Measurements from ENCODE around the gene FTCD. TPM values are rescaled to one million over a fixed set of nuclear protein-coding genes. Genes with fewer than 3 reads are reported as not detected.

The FTCD gene
- total RNA-seq, 1 experiment from 2014 or later = 6.7 TPM

- no peak overlapping the region for H3K27ac Mint-ChIP-seq
- H3K4me2 ChIP-seq (ENCODE audit: insufficient read depth, insufficient read length, low read length) = no peak overlapping the region
- no peak overlapping the region; a peak in 1 of 5 replicates for H3K4me3 Mint-ChIP-seq
- H3K27me3 Mint-ChIP-seq (ENCODE audit: low read depth) = no peaks in the 10 kb centered on the region
- no peaks in the 10 kb centered on the region for H3K27me3 ChIP-seq (ENCODE audit: insufficient read depth, low read length)
- H3K4me1 Mint-ChIP-seq = peaks cover 0 to 4% of the 10 kb centered on the region in 2 experiments; a peak in 2 of 4 replicates
- no peak overlapping the region for H2BK20ac ChIP-seq (ENCODE audit: low read depth, low read length, poor library complexity, severe bottlenecking)
- no peaks in the 10 kb centered on the region for H3K79me2 ChIP-seq (ENCODE audit: insufficient read depth, low read length)
- no peak overlapping the region for H2AK5ac ChIP-seq (ENCODE audit: insufficient read length, low read length)
- H4K5ac ChIP-seq (ENCODE audit: insufficient read length, low read depth, low read length) = no peak overlapping the region
- DNase-seq = no peak
- no peaks in the 10 kb centered on the region for H3K23me2 ChIP-seq (ENCODE audit: insufficient read length, low read depth, low read length, poor library complexity, severe bottlenecking)
- no peak overlapping the region for H2BK5ac ChIP-seq (ENCODE audit: insufficient read length, low read length)
- peaks cover 27 to 48% (median 34%) of the 10 kb centered on the region in 3 experiments for H3K36me3 Mint-ChIP-seq (ENCODE audit: insufficient read depth in 1 of 3, low read depth in 3 of 3)
- H4K8ac ChIP-seq (replicated peaks; ENCODE audit: insufficient read length, low read depth, low read length) = no peak overlapping the region
- no peaks in the 10 kb centered on the region for H3K4me1 ChIP-seq (ENCODE audit: insufficient read depth, low read length)
- H3K4ac ChIP-seq (ENCODE audit: low read depth, low read length) = no peak overlapping the region
- H3K23ac ChIP-seq (ENCODE audit: insufficient read length, low read depth, low read length) = no peak overlapping the region
- no CpG with 5 or more reads among the region's 16 CpGs for WGBS (ENCODE audit: extremely low coverage, insufficient read length, low lambda C conversion rate)
- H3K56ac ChIP-seq (ENCODE audit: insufficient read length, low read depth, low read length) = no peak overlapping the region
- TF ChIP-seq CTCF (conservative IDR thresholded peaks at IDR 0.05) = no peak
- peaks cover under 1 to 9% of the 10 kb centered on the region in 2 experiments; a peak in 4 of 5 replicates for H3K9me3 Mint-ChIP-seq
- H3K9ac ChIP-seq (ENCODE audit: extremely low read depth, insufficient read length, low read length) = no peak overlapping the region
- no peak overlapping the region for H3T11ph ChIP-seq (ENCODE audit: low read length)
- H3K14ac ChIP-seq (ENCODE audit: insufficient read depth, low read length) = no peak overlapping the region
- no peak overlapping the region for H3K18ac ChIP-seq (ENCODE audit: insufficient read length, low read depth, low read length)
- H2BK15ac ChIP-seq (ENCODE audit: low read depth, low read length) = no peak overlapping the region
- H4K91ac ChIP-seq (ENCODE audit: insufficient read length, low read depth, low read length) = no peak overlapping the region
- H2BK12ac ChIP-seq (ENCODE audit: insufficient read length, low read depth, low read length) = no peak overlapping the region
- no peak overlapping the region for H2AFZ ChIP-seq (ENCODE audit: low read length)
- no peaks in the 10 kb centered on the region for H3K79me1 ChIP-seq (ENCODE audit: insufficient read depth, low read depth, low read length, poor library complexity, severe bottlenecking)
- no peaks in the 10 kb centered on the region for H3K9me3 ChIP-seq (ENCODE audit: control insufficient read depth, low read depth, low read length)
- no peaks in the 10 kb centered on the region for H4K20me1 ChIP-seq (ENCODE audit: control insufficient read depth, insufficient read depth, insufficient read length)
- no peak overlapping the region for H3K27ac ChIP-seq (ENCODE audit: insufficient read length, low read depth, low read length)
- H2BK120ac ChIP-seq (ENCODE audit: low read depth, low read length, poor library complexity, severe bottlenecking) = no peak overlapping the region
Observed at GRCh38 chr21:46113497-46114176, 41.7 kb downstream of the FTCD start.
